Measurements from ENCODE around the gene ADAD1.
A peak's percentile ranks its signal among the peaks of the same experiment; 100 is the strongest.

The ADAD1 gene

DNA sequence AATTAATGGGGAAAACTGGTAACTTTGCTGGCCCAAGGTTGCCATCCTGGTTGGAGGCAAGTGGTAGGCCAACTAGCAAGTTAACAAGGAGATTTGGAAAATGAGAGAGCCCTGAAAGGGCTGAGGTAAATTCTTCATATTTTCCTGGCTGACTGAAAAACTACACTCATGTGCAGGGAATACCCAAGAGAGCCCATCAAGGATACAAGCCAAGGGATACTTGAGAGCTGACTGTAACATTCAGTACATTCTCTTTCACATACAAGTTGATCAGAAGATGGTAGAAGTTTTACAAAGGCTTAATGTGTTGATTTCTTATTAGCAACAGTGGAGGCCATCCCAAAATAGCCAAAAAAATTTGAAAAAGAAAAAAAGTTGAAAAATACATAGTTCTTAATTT is 44.4 kb downstream of the ADAD1 start:
- TF ChIP-seq, protein P1, sequence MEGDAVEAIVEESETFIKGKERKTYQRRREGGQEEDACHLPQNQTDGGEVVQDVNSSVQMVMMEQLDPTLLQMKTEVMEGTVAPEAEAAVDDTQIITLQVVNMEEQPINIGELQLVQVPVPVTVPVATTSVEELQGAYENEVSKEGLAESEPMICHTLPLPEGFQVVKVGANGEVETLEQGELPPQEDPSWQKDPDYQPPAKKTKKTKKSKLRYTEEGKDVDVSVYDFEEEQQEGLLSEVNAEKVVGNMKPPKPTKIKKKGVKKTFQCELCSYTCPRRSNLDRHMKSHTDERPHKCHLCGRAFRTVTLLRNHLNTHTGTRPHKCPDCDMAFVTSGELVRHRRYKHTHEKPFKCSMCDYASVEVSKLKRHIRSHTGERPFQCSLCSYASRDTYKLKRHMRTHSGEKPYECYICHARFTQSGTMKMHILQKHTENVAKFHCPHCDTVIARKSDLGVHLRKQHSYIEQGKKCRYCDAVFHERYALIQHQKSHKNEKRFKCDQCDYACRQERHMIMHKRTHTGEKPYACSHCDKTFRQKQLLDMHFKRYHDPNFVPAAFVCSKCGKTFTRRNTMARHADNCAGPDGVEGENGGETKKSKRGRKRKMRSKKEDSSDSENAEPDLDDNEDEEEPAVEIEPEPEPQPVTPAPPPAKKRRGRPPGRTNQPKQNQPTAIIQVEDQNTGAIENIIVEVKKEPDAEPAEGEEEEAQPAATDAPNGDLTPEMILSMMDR (IDR thresholded peaks at IDR 0.05; ENCODE audit: low read depth, low read length), result no peak
- H3K4me1 ChIP-seq, result no peaks in the 10 kb centered on the region
- H3K36me3 ChIP-seq, result no peaks in the 10 kb centered on the region
- H3K9me3 ChIP-seq, result no peaks in the 10 kb centered on the region
- no peaks in the 10 kb centered on the region for H3K27me3 ChIP-seq
- DNase-seq, result no peak
- no peak overlapping the region for H3K4me3 ChIP-seq (ENCODE audit: low read depth, low read length)

DNA sequence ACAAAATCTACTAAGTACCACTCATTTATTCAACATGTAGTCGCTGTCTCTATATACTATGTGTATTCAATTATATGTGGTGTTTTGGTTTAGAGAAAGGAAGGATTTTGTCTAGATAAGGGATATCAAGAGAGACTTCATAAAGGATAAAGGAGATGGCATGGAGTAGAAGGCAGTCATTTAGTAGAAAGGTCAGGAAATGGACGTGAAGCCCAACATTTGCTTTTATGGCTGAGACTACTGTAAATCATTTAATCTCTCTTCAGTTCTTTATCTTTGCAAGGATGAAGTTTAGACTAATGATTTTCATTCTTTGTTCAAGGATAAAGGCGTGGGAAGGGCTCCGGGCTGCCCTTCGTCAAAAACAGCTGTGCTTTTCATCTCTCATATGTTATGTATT is 52.5 kb downstream of the ADAD1 start:
- Histone ChIP-seq H3K36me3 (no peaks in the 10 kb centered on the region), H3K27me3 (no peaks in the 10 kb centered on the region), H3K9me3 (no peaks in the 10 kb centered on the region), H3K4me1 (no peaks in the 10 kb centered on the region), H3K4me3 (ENCODE audit: low read depth, low read length) (no peak overlapping the region)
- DNase-seq, result no peak
- TF ChIP-seq, protein P1 (IDR thresholded peaks at IDR 0.05; ENCODE audit: low read depth, low read length), result no peak

DNA sequence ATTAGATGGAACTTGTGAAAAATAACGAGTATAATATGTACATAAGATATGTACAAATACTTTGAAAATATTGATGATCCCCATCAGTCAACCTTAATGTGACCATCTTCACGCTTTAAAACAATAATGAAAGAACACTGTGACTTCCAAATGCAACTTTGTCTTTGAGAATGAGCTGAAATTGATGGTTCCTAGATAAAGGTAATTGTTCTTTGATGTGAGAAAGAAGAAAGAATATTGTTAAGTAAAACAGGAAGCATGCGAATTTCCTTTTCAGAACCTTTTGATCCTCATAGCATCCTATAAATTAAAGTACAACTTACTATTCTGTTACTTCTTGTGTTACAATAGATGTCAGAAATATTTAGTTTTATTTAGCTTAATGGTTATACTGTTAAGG is 55.5 kb downstream of the ADAD1 start:
- no peak overlapping the region for H3K4me3 ChIP-seq (ENCODE audit: low read depth, low read length)
- no peaks in the 10 kb centered on the region for H3K27me3 ChIP-seq
- TF ChIP-seq, protein P1 (IDR thresholded peaks at IDR 0.05; ENCODE audit: low read depth, low read length), result no peak
- H3K9me3 ChIP-seq, result no peaks in the 10 kb centered on the region
- no peaks in the 10 kb centered on the region for H3K36me3 ChIP-seq
- no peaks in the 10 kb centered on the region for H3K4me1 ChIP-seq
- DNase-seq, result no peak

DNA sequence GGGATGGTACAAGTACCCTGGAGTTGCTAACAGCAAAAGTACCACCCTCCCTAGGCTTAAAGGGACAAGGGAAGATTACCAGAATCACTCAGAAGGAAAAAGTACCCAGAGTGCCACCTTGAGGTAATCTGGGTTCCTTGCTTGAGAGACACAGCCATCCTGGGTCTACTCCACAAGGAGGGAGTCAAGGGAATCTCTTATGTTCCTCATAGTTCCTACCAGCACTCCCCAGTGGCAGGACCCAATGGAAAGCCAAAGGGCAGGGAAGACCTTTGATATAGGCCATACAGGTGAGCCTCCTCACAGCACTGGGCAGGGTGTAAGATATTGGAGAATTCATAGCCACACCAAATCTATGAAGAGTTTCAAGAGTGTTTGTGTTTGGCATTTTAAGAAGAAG is 72.0 kb downstream of the ADAD1 start:
- no peak for DNase-seq
- H3K9me3 ChIP-seq, result no peaks in the 10 kb centered on the region
- no peak overlapping the region for H3K4me3 ChIP-seq (ENCODE audit: low read depth, low read length)
- TF ChIP-seq, protein P1 (IDR thresholded peaks at IDR 0.05; ENCODE audit: low read depth, low read length), result peak; percentile 27; the same call in 1 of the 2 replicates
- no peaks in the 10 kb centered on the region for H3K4me1 ChIP-seq
- H3K36me3 ChIP-seq, result no peaks in the 10 kb centered on the region
- H3K27me3 ChIP-seq, result no peaks in the 10 kb centered on the region

DNA sequence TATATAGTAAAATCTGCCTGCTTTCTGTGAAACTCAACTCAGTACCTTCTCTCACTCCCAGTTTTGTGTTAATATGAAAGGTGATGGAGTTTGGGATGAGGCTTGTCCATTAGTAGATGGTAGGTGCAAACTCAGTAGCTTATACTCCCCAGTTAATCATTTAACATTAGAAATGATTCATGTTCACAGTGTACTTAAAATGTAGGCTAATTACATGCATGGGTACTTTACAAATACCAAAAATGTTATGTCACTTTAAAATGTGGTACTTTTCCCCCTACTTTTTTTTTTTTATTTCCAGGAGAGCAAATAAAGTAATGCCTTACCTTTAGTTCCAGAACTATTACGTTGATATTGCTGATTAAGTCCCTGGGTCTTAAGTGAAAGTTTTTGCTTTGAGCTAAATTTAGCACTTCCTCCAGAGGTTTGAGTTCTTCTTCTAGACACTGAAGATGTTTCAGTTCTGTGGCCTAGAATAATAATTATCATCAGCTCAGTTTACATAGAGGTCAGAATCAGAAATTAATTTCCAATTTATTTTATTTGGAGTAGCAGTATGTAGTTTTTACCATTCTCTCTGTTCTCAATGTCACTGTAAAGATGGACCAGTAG is 74.7 kb downstream of the ADAD1 start:
- no peaks in the 10 kb centered on the region for H3K27me3 ChIP-seq
- no peak for DNase-seq
- H3K4me1 ChIP-seq, result no peaks in the 10 kb centered on the region
- H3K4me3 ChIP-seq (ENCODE audit: low read depth, low read length), result no peak overlapping the region
- TF ChIP-seq, protein P1 (IDR thresholded peaks at IDR 0.05; ENCODE audit: low read depth, low read length), result no peak
- no peaks in the 10 kb centered on the region for H3K9me3 ChIP-seq
- no peaks in the 10 kb centered on the region for H3K36me3 ChIP-seq

DNA sequence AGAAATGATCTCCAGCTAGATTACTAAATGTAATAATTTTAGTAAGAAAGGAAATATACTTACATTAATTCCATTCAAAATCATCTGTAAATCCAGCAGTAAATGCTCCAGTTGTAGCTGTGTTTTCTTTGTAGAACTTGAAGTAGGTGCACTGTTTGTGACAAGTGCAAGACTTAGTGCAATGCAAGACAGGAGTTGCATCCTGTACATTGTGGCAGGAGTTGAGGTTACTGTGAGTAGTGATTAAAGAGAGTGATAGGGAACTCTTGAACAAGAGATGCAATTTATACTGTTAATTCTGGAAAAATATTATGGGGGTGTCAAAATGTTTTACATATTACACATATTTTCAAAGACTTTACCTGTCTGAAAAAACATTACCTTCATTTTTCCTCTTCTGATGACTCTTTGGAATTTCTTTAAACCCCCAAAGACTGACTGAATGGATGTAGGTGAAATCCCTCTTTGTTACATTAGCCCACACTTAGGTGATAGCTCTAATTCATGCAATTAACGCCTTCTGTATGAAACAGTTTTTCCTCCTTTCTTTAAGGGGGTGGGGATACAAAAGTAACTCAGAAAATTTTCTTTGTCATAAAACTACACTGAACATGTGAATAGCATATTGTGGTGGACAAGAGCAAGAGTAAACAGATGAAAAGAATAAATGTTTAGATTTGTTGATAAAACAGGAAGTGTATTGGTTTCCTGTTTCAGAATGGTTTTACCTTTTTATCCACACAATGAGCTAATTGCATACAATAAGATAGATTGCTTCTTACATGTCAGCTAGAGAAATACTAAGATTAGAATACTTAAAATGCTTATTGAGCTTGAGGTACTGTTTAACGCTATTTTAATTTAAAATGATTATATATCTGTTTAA is 77.7 kb downstream of the ADAD1 start, which contains the start of gene IL2:
Gene IL2, minus strand, starts transcription at position 495 of the 886 bp plus-strand sequence. Its CDS starts 285 bp downstream, at position 210.
- TF ChIP-seq, protein P1 (IDR thresholded peaks at IDR 0.05; ENCODE audit: low read depth, low read length), result no peak
- no peaks in the 10 kb centered on the region for H3K4me1 ChIP-seq
- no peaks in the 10 kb centered on the region for H3K36me3 ChIP-seq
- no peak within 1 kb of the TSS for H3K4me3 ChIP-seq (ENCODE audit: low read depth, low read length)
- DNase-seq, result no peak
- H3K9me3 ChIP-seq, result no peaks in the 10 kb centered on the region
- H3K27me3 ChIP-seq, result no peaks in the 10 kb centered on the region
